Activated effector memory CD4-positive, alpha-beta T cell treated with anti-CD3 and anti-CD28 coated beads, Interleukin-2, amount 50 U/mL, for 16 hours (primary cell): ENCODE results near the gene RPL7A.
"Not testable (repeated sequence)": the region's sequence is repeated elsewhere in the genome, so short reads cannot be mapped to it uniquely, and the experiment has no call there.

Experiments
- DNase-seq: peaks from one replicate; pipeline ENCODE4 v3.0.0-alpha.2; 2020

Gene RPL7A

GRCh38 chr9:133392308-133392707, 44.3 kb downstream of the RPL7A start:
- not testable (repeated sequence) for DNase-seq

- DNase-seq = no peak
These were observed 45.4 kb downstream of the RPL7A start for GRCh38 chr9:133393399-133393798.

- no peak for DNase-seq
These were observed 46.8 kb downstream of the RPL7A start for GRCh38 chr9:133394687-133395271.

GRCh38 chr9:133396952-133397351, 48.9 kb downstream of the RPL7A start:
- DNase-seq = no peak

- DNase-seq = no peak
These were observed 49.4 kb downstream of the RPL7A start for GRCh38 chr9:133397370-133397769.

- DNase-seq = no peak
These were observed 49.9 kb downstream of the RPL7A start for GRCh38 chr9:133397895-133398294.

- no peak for DNase-seq
These were observed 52.3 kb downstream of the RPL7A start for GRCh38 chr9:133400292-133400691.
